GM06990 (cell line): ENCODE data around the gene C17orf50.

Source experiments
- DNase-seq: peaks from one replicate; pipeline ENCODE4 v3.0.0-alpha.2; 2011; ENCODE audit not compliant: insufficient read length; ENCODE audit errors: extremely low read depth
- H3K27me3 ChIP-seq: replicated peaks from 2 replicates; pipeline ENCODE4 v1.6.0; 2011; ENCODE audit warnings: low read length; ENCODE audit not compliant: control insufficient read depth, insufficient read depth
- H3K36me3 ChIP-seq: 2 replicates; pipeline ENCODE4 v1.5.1; 2011; ENCODE audit warnings: low read length; ENCODE audit not compliant: control insufficient read depth, insufficient read depth
- H3K4me3 ChIP-seq: replicated peaks from 2 replicates; pipeline ENCODE4 v1.5.1; 2011; ENCODE audit warnings: low read depth, mild to moderate bottlenecking, control low read depth, low read length
- CTCF ChIP-seq: IDR thresholded peaks from 2 replicates; pipeline ENCODE4 v1.5.1; 2011; ENCODE audit warnings: low read length, control low read depth, mild to moderate bottlenecking, inconsistent platforms; ENCODE audit not compliant: insufficient read depth, poor library complexity, severe bottlenecking

C17orf50 gene

GRCh38 chr17:35740997-35741931 lies 19.4 kb upstream of the C17orf50 start:
- H3K4me3 ChIP-seq = no peak overlapping the region
- no peak for DNase-seq
- peaks cover 2% of the 10 kb centered on the region for H3K27me3 ChIP-seq
- no peaks in the 10 kb centered on the region for H3K36me3 ChIP-seq
- no peak for TF ChIP-seq CTCF

- peaks cover 2% of the 10 kb centered on the region for H3K27me3 ChIP-seq
- H3K36me3 ChIP-seq = no peaks in the 10 kb centered on the region
- DNase-seq = no peak
- no peak overlapping the region for H3K4me3 ChIP-seq
- no peak for TF ChIP-seq CTCF
These were observed 18.2 kb upstream of the C17orf50 start for GRCh38 chr17:35742496-35742895.

GRCh38 chr17:35742896-35743477 lies 17.7 kb upstream of the C17orf50 start:
- no peaks in the 10 kb centered on the region for H3K36me3 ChIP-seq
- no peak for TF ChIP-seq CTCF
- H3K4me3 ChIP-seq = no peak overlapping the region
- DNase-seq = no peak
- H3K27me3 ChIP-seq = peaks cover 2% of the 10 kb centered on the region

- TF ChIP-seq CTCF = no peak
- no peak for DNase-seq
- Histone ChIP-seq H3K27me3 (peaks cover 2% of the 10 kb centered on the region), H3K4me3 (no peak overlapping the region), H3K36me3 (no peaks in the 10 kb centered on the region)
These were observed 16.9 kb upstream of the C17orf50 start for GRCh38 chr17:35743626-35744328.

- no peaks in the 10 kb centered on the region for H3K36me3 ChIP-seq
These were observed 15.9 kb upstream of the C17orf50 start for GRCh38 chr17:35744830-35745229.

More at GRCh38 chr17:35744830-35745229, 15.9 kb upstream of the C17orf50 start:
- peaks cover 4% of the 10 kb centered on the region for H3K27me3 ChIP-seq
- TF ChIP-seq CTCF = no peak
- no peak for DNase-seq
- no peak overlapping the region for H3K4me3 ChIP-seq
